Subcutaneous adipose tissue (tissue), 4 donors: ENCODE data around the gene WDR1. TPM values are rescaled to one million over a fixed set of nuclear protein-coding genes. Genes with fewer than 3 reads are reported as not detected.

Source experiments
- CTCF ChIP-seq: fragments of 450-650 bp; IDR thresholded peaks from one replicate; pipeline ENCODE4 v1.5.1; 2016; ENCODE audit warnings: low read depth, mild to moderate bottlenecking, control low read depth, antibody characterized with exemption, moderate library complexity
- total RNA-seq, 4 donors: library from RNA; depleted of rRNA; stranded (reverse); fragments of >200 nt; gene quantifications; one replicate each; pipeline ENCODE4 v1.1.0, GENCODE V29; 2016

The WDR1 gene
- total RNA-seq, 4 donors from 2014 or later, result 81.9 to 122 (median 99.1) TPM

GRCh38 chr4:10095296-10095991 lies 21.2 kb downstream of the WDR1 start:
- no peak for TF ChIP-seq CTCF

GRCh38 chr4:10094841-10095240 lies 21.8 kb downstream of the WDR1 start:
- no peak for TF ChIP-seq CTCF

- no peak for TF ChIP-seq CTCF
These were observed 22.6 kb downstream of the WDR1 start for GRCh38 chr4:10093801-10094552.

GRCh38 chr4:10093271-10093621 lies 23.4 kb downstream of the WDR1 start:
- TF ChIP-seq CTCF, result no peak

GRCh38 chr4:10092481-10093270 lies 23.9 kb downstream of the WDR1 start:
- no peak for TF ChIP-seq CTCF

GRCh38 chr4:10091531-10092181 lies 24.9 kb downstream of the WDR1 start:
- TF ChIP-seq CTCF, result no peak
